SK-N-SH (cell line): Measurements from ENCODE around the gene IMPDH2. TPM values are rescaled to one million over a fixed set of nuclear protein-coding genes. Genes with fewer than 3 reads are reported as not detected.

ENCODE experiments used
- CTCF ChIA-PET: fragments of 300-600, 350-600 bp; formaldehyde crosslinking; extraction: SDS; loops from one replicate; lab custom pipeline; 2021; lab: Yijun Ruan, JAX
- POLR2A ChIA-PET: fragments of 350-600 bp; sonication (Branson Sonifier 250); formaldehyde crosslinking; extraction: SDS; loops from one replicate; lab custom pipeline; 2020; ENCODE audit warnings: antibody characterized with exemption, inconsistent platforms; lab: Yijun Ruan, JAX
- DNase-seq: peaks from one replicate; pipeline ENCODE4 v3.0.0; 2012
- H2AFZ ChIP-seq: fragments of 200-600 bp; sonication (generic); 2 replicates; pipeline ENCODE4 v1.8.1; 2016; ENCODE audit warnings: antibody characterized with exemption, mild to moderate bottlenecking, low read depth
- H3F3A ChIP-seq: fragments of 200-600 bp; sonication (generic); replicated peaks from 2 replicates; pipeline ENCODE3; 2016; ENCODE audit warnings: antibody characterized with exemption, mild to moderate bottlenecking; ENCODE audit not compliant: insufficient read depth
- H3K27ac ChIP-seq, 2 experiments: fragments of 200-500 bp in 1 of 2; fragments of 200-600 bp in 1 of 2; sonication (Bioruptor generic) in 1 of 2; sonication (generic), shearing (Covaris generic) in 1 of 2; 2 replicates each; pipeline versions ENCODE4 v1.5.1 to v1.6.1; 2014 to 2016; ENCODE audit warnings: low read depth in 2 of 2, inconsistent platforms in 1 of 2, low read length in 1 of 2, mild to moderate bottlenecking in 1 of 2, mixed read lengths in 1 of 2
- H3K27me3 ChIP-seq: fragments of 200-600 bp; sonication (generic), shearing (Covaris generic); 2 replicates; pipeline ENCODE4 v1.6.1; 2016; ENCODE audit warnings: mixed run types; ENCODE audit not compliant: insufficient read depth
- H3K36me3 ChIP-seq, 2 experiments: fragments of 200-500 bp in 1 of 2; fragments of 200-600 bp in 1 of 2; sonication (Bioruptor generic) in 1 of 2; sonication (generic) in 1 of 2; replicated peaks in 1 of 2; 2 replicates each; pipeline versions ENCODE3 to v1.5.1; 2014 to 2016; ENCODE audit warnings: low read length in 1 of 2, mild to moderate bottlenecking in 1 of 2; ENCODE audit not compliant: insufficient read depth in 2 of 2, control insufficient read depth in 1 of 2
- H3K4me1 ChIP-seq, 2 experiments: fragments of 200-500 bp in 1 of 2; fragments of 200-600 bp in 1 of 2; sonication (Bioruptor generic) in 1 of 2; sonication (generic), shearing (Covaris generic) in 1 of 2; 2 replicates each; pipeline versions ENCODE4 v1.5.1 to v1.6.1; 2014 to 2016; ENCODE audit warnings: low read depth in 1 of 2, low read length in 1 of 2, mixed run types in 1 of 2; ENCODE audit not compliant: insufficient read depth in 2 of 2, control insufficient read depth in 1 of 2
- H3K4me2 ChIP-seq: fragments of 200-600 bp; sonication (generic), shearing (Covaris generic); 2 replicates; pipeline ENCODE4 v1.6.1; 2017; ENCODE audit warnings: mixed run types
- H3K4me3 ChIP-seq, 2 experiments: fragments of 200-500 bp in 1 of 2; fragments of 200-600 bp in 1 of 2; sonication (Bioruptor generic) in 1 of 2; sonication (generic), shearing (Covaris generic) in 1 of 2; 2 replicates each; pipeline versions ENCODE4 v1.5.1 to v1.8.1; 2014 to 2016; ENCODE audit warnings: low read depth in 2 of 2, inconsistent platforms in 1 of 2, low read length in 1 of 2, mild to moderate bottlenecking in 1 of 2, mixed read lengths in 1 of 2, moderate library complexity in 1 of 2
- H3K79me2 ChIP-seq: fragments of 200-600 bp; sonication (generic); 2 replicates; pipeline ENCODE4 v1.8.1; 2017; ENCODE audit warnings: mild to moderate bottlenecking; ENCODE audit not compliant: insufficient read depth
- H3K9ac ChIP-seq: fragments of 200-600 bp; sonication (generic); 2 replicates; pipeline ENCODE4 v1.6.1; 2017; ENCODE audit warnings: mixed run types
- H3K9me2 ChIP-seq: fragments of 200-600 bp; sonication (generic); 2 replicates; pipeline ENCODE4 v1.6.1; 2017; ENCODE audit warnings: mixed run types
- H3K9me3 ChIP-seq: fragments of 200-600 bp; sonication (generic); 2 replicates; pipeline ENCODE4 v1.6.1; 2017; ENCODE audit warnings: mixed run types, mild to moderate bottlenecking, moderate library complexity
- H4K20me1 ChIP-seq: fragments of 200-600 bp; sonication (generic); 2 replicates; pipeline ENCODE4 v1.6.1; 2017; ENCODE audit warnings: mild to moderate bottlenecking, mixed run types; ENCODE audit not compliant: insufficient read depth
- CTCF ChIP-seq: fragments of 200-600 bp; sonication (generic); IDR thresholded peaks from 2 replicates; pipeline ENCODE4 v1.6.1; 2017; ENCODE audit warnings: antibody characterized with exemption, mild to moderate bottlenecking, moderate library complexity
- EZH2phosphoT487 ChIP-seq: fragments of 200-600 bp; sonication (generic); IDR thresholded peaks from 2 replicates; pipeline ENCODE4 v1.6.1; 2017; ENCODE audit warnings: low read depth, mixed run types, mild to moderate bottlenecking, antibody characterized with exemption, moderate library complexity, borderline replicate concordance
- FOXJ3 ChIP-seq: sonication (generic); formaldehyde crosslinking; IDR thresholded peaks from 2 replicates; pipeline ENCODE4 v1.5.1; 2020; ENCODE audit warnings: mild to moderate bottlenecking, missing genetic modification reagents
- GATA2 ChIP-seq: sonication (generic); formaldehyde crosslinking; IDR thresholded peaks from 2 replicates; pipeline ENCODE4 v1.5.0; 2020; ENCODE audit warnings: mild to moderate bottlenecking, missing genetic modification reagents
- IRF3 ChIP-seq: fragments of 150-350 bp; IDR thresholded peaks from 2 replicates; pipeline ENCODE4 v1.6.1; 2016; ENCODE audit warnings: mild to moderate bottlenecking, low read depth, low read length
- MXI1 ChIP-seq: IDR thresholded peaks from 2 replicates; pipeline ENCODE4 v1.6.1; 2012; ENCODE audit warnings: mild to moderate bottlenecking, low read depth, low read length, improper control_type of control experiment
- NFIC ChIP-seq: IDR thresholded peaks from 2 replicates; pipeline ENCODE4 v1.4.0; 2012; ENCODE audit warnings: borderline replicate concordance
- RAD21 ChIP-seq: IDR thresholded peaks from 2 replicates; pipeline ENCODE4 v1.6.1; 2012; ENCODE audit warnings: mild to moderate bottlenecking, low read length
- RCOR1 ChIP-seq: fragments of 150-350 bp; IDR thresholded peaks from 2 replicates; pipeline ENCODE4 v1.6.1; 2017; ENCODE audit warnings: antibody characterized with exemption, low read length
- REST ChIP-seq: IDR thresholded peaks from 2 replicates; pipeline ENCODE4 v1.6.1; 2012; ENCODE audit warnings: mild to moderate bottlenecking, low read depth, low read length, moderate library complexity
- RFX5 ChIP-seq: IDR thresholded peaks from 2 replicates; pipeline ENCODE4 v1.6.1; 2012; ENCODE audit warnings: mild to moderate bottlenecking, improper control_type of control experiment, low read length
- RXRA ChIP-seq: IDR thresholded peaks from 2 replicates; pipeline ENCODE4 v1.4.0; 2012; ENCODE audit warnings: low read depth, mild to moderate bottlenecking, borderline replicate concordance
- SIN3A ChIP-seq: IDR thresholded peaks from 2 replicates; pipeline ENCODE4 v1.6.1; 2012; ENCODE audit warnings: low read depth, mild to moderate bottlenecking, low read length, moderate library complexity, borderline replicate concordance
- TEAD4 ChIP-seq: IDR thresholded peaks from 2 replicates; pipeline ENCODE4 v1.4.0; 2012; ENCODE audit warnings: mild to moderate bottlenecking, borderline replicate concordance; ENCODE audit not compliant: insufficient read depth
- USF1 ChIP-seq: IDR thresholded peaks from 2 replicates; pipeline ENCODE4 v1.4.0; 2012; ENCODE audit warnings: low read depth, borderline replicate concordance
- USF2 ChIP-seq: fragments of 150-350 bp; IDR thresholded peaks from 2 replicates; pipeline ENCODE4 v1.6.1; 2017; ENCODE audit warnings: antibody characterized with exemption, low read length, low read depth, borderline replicate concordance
- YY1 ChIP-seq: IDR thresholded peaks from 2 replicates; pipeline ENCODE4 v1.4.0; 2012; ENCODE audit warnings: low read depth, mild to moderate bottlenecking
- WGBS: methylation state at CpG from one replicate; pipeline ENCODE4 v1.1.6; 2017; ENCODE audit warnings: low lambda C conversion rate; 5-methylcytosine and 5-hydroxymethylcytosine counted together
- polyA plus RNA-seq, 3 experiments: library from polyadenylated mRNA; depleted of rRNA; stranded (reverse); fragments of >200 nt; gene quantifications; 2 replicates each; pipeline ENCODE4 v1.2.3, GENCODE V29; 2012

Gene IMPDH2
- polyA plus RNA-seq, 1 of the 3 experiments (the other 2 are of a cell fraction) = 305 TPM

- Histone ChIP-seq H2AFZ (no peak overlapping the region), H3K27me3 (no peaks in the 10 kb centered on the region), H3K79me2 (peaks cover 1% of the 10 kb centered on the region; the same call in 1 of the 2 replicates), H3F3A (no peaks in the 10 kb centered on the region), H3K9ac (no peak overlapping the region), H3K4me3 (no peak overlapping the region), H3K9me2 (no peaks in the 10 kb centered on the region), H3K36me3 (no peaks in the 10 kb centered on the region), H3K9me3 (no peaks in the 10 kb centered on the region), H3K27ac (no peak overlapping the region), H3K4me2 (no peak overlapping the region), H4K20me1 (no peaks in the 10 kb centered on the region), H3K4me1 (peaks cover 0 to 35% of the 10 kb centered on the region in 2 experiments; a peak in 2 of 4 replicates)
- no peak for TF ChIP-seq USF1
- TF ChIP-seq RFX5 = no peak
- TF ChIP-seq USF2 = no peak
- no peak for TF ChIP-seq MXI1
- no peak for TF ChIP-seq GATA2 (CRISPR knock-in tag)
- TF ChIP-seq RXRA = no peak
- TF ChIP-seq IRF3 = no peak
- no peak for TF ChIP-seq NFIC
- no peak for TF ChIP-seq REST
- TF ChIP-seq RAD21 = no peak
- TF ChIP-seq CTCF = no peak
- TF ChIP-seq RCOR1 = no peak
- no peak for TF ChIP-seq SIN3A
- no peak for TF ChIP-seq FOXJ3 (CRISPR knock-in tag)
- TF ChIP-seq TEAD4 = no peak
- no peak for TF ChIP-seq EZH2phosphoT487
- no peak for TF ChIP-seq YY1
- no peak for DNase-seq
- 86% methylated on average over 6 of the region's 6 CpGs for WGBS
- ChIA-PET POLR2A (interaction anchor here (1.1 kb wide), 1 partner anchor 16 kb away, joined by 3 read pairs; no protein-coding TSS in a partner anchor), CTCF (no interaction called here)
Observed at GRCh38 chr3:49001155-49001554, 28.0 kb downstream of the IMPDH2 start.
